ENCODE measurements around the gene TMEM192.

DNA sequence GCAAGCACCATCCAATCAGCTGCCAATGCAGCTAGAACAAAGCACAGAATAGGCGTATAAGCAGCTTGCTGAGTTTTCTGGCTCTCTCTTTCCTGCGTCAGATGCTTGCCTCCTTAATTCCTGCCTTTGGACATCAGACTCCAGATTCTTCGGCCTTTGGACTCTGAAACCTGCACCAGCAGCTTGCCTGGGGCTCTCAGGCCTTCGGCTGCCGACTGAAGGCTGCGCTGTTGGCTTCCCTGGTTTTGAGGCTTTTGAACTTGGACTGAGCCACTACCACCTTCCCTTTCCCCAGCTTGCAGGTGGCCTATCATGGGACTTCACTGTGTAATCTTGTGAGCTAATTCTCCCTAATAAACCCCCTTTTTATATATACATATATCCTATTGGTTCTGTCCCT is 6.1 kb downstream of the TMEM192 start:
- no peak for TF ChIP-seq POLR2AphosphoS5 (IDR thresholded peaks at IDR 0.05)
- TF ChIP-seq CTCF (IDR thresholded peaks at IDR 0.05): no peak

All from sigmoid colon (tissue), 4 donors.